GM18873 (cell line): Measurements from ENCODE around the gene SPATA45.

ENCODE experiments used
- ATAC-seq: cut with Tn5 transposase; IDR thresholded peaks from one replicate; pipeline ENCODE4 v1.9.1; 2021; ENCODE audit warnings: mild to moderate bottlenecking, moderate library complexity, moderate number of reproducible peaks; ENCODE audit not compliant: unreplicated experiment, low FRiP score

Gene SPATA45

GRCh38 chr1:212833211-212834207, 13.9 kb downstream of the SPATA45 start:
- peak; percentile 56 for ATAC-seq

- no peak for ATAC-seq
Measured at GRCh38 chr1:212828395-212828794, 19.1 kb downstream of the SPATA45 start.

- ATAC-seq, result no peak
Measured at GRCh38 chr1:212827831-212828278, 19.6 kb downstream of the SPATA45 start.

- ATAC-seq, result no peak
Measured at GRCh38 chr1:212827171-212827776, 20.2 kb downstream of the SPATA45 start.

GRCh38 chr1:212825798-212826452, 21.5 kb downstream of the SPATA45 start:
- ATAC-seq, result no peak

GRCh38 chr1:212824201-212824600, 23.2 kb downstream of the SPATA45 start:
- no peak for ATAC-seq

- no peak for ATAC-seq
Measured at GRCh38 chr1:212822956-212823355, 24.5 kb downstream of the SPATA45 start.

- ATAC-seq, result no peak
Measured at GRCh38 chr1:212820969-212821368, 26.5 kb downstream of the SPATA45 start.

- peak; percentile 71 for ATAC-seq
Measured at GRCh38 chr1:212819726-212820125, 27.7 kb downstream of the SPATA45 start.

GRCh38 chr1:212816567-212817278, 30.7 kb downstream of the SPATA45 start:
- no peak for ATAC-seq

GRCh38 chr1:212814537-212815334, 32.7 kb downstream of the SPATA45 start:
- no peak for ATAC-seq

- no peak for ATAC-seq
Measured at GRCh38 chr1:212805767-212806166, 41.7 kb downstream of the SPATA45 start.

- ATAC-seq, result no peak
Measured at GRCh38 chr1:212797681-212798080, 49.8 kb downstream of the SPATA45 start.

- ATAC-seq, result peak; percentile 62
Measured at GRCh38 chr1:212794561-212795014, 52.9 kb downstream of the SPATA45 start.

- ATAC-seq, result no peak
Measured at GRCh38 chr1:212792396-212792908, 55.0 kb downstream of the SPATA45 start.

GRCh38 chr1:212791676-212792395, 55.6 kb downstream of the SPATA45 start, which contains the start of the genes NSL1 and TATDN3:
NSL1 (minus strand) TSS chr1:212791777; CDS start chr1:212791763, 14 bp downstream.
TATDN3 (plus strand) TSS chr1:212791894; CDS start chr1:212791922, 28 bp downstream.
- peak; percentile 59 for ATAC-seq

- ATAC-seq, result peak; percentile 31
Measured at GRCh38 chr1:212791261-212791675, 56.2 kb downstream of the SPATA45 start.

GRCh38 chr1:212785871-212786270, 61.6 kb downstream of the SPATA45 start:
- no peak for ATAC-seq
